HT1080 (cell line): ENCODE results near the gene NDUFV1. TPM values are rescaled to one million over a fixed set of nuclear protein-coding genes. Genes with fewer than 3 reads are reported as not detected.
"Not testable (repeated sequence)": the region's sequence is repeated elsewhere in the genome, so short reads cannot be mapped to it uniquely, and the experiment has no call there.

Source experiments
- DNase-seq: peaks from one replicate; pipeline ENCODE4 v3.0.0-alpha.2; 2015; ENCODE audit warnings: low read depth
- total RNA-seq: library from RNA; depleted of rRNA; stranded (reverse); fragments of >200 nt; shearing (Covaris generic); gene quantifications from 2 replicates; pipeline ENCODE4 v1.2.3, GENCODE V29; 2014

NDUFV1 gene
- total RNA-seq, 1 experiment from 2014 or later, result 202 TPM

DNA sequence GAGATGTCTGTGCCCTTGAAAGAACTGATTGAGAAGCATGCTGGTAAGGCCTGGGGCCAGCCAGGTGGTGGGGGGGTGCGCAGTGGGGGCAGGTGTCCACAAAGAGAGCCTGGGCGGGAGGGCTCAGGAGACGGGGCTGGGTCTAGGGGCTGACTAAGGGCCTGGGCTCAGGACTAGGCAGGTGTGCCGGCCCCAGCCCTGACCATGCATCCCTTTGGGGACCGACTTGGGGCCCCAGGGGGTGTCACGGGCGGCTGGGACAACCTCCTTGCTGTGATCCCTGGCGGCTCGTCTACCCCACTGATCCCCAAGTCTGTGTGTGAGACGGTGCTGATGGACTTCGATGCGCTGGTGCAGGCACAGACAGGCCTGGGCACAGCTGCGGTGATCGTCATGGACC lies 4.4 kb downstream of the NDUFV1 start:
- no peak for DNase-seq

DNA sequence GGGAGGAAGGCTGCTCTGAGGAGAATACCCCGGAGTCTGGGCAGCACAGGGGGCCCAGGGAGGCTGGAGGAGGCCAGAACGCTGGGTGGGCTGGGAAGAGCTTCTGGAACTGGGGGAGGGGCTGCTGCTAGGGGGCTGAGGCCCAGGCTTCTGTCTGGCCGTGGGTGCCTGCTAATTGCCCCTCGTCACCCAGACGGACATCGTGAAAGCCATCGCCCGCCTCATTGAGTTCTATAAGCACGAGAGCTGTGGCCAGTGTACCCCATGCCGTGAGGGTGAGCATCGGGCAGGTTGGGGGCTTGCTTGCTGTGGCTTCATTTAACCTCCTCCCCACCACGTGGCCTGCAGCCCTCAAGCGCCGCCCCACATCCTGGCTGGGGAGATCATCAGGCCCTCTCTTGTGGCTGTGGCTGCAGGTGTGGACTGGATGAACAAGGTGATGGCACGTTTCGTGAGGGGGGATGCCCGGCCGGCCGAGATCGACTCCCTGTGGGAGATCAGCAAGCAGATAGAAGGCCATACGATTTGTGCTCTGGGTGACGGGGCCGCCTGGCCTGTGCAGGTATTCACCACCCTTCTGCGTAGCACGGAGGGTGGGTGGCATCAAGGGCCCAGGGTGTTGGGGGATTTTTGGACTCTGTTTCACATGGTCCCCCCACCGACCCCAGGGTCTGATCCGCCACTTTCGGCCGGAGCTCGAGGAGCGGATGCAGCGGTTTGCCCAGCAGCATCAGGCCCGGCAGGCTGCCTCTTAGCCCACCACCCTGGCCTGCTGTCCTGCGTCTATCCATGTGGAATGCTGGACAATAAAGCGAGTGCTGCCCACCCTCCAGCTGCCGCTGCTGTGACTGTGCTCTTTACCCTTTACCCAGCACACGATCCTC lies 5.2 kb downstream of the NDUFV1 start:
- DNase-seq, result no peak

DNA sequence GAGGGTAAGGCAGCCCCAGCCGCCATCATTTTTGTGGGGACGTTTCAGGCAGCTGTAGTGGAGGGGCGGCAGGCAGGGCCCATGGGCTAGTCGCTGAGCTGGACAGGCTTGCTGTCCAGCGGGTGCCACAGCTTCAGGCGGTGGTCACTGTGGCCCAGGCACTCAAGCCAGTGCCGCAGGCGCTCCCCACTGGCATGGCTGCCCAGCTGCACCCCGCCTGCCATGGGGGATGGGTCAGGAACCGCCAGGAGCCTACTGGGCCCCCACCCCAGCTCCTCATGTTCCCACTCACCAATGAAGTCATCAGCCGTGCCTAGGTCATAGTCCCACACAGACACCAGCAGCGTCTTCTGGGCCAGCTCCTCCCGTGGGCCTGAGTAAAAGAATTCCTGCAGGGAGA lies 6.0 kb downstream of the NDUFV1 start:
- DNase-seq, result no peak

DNA sequence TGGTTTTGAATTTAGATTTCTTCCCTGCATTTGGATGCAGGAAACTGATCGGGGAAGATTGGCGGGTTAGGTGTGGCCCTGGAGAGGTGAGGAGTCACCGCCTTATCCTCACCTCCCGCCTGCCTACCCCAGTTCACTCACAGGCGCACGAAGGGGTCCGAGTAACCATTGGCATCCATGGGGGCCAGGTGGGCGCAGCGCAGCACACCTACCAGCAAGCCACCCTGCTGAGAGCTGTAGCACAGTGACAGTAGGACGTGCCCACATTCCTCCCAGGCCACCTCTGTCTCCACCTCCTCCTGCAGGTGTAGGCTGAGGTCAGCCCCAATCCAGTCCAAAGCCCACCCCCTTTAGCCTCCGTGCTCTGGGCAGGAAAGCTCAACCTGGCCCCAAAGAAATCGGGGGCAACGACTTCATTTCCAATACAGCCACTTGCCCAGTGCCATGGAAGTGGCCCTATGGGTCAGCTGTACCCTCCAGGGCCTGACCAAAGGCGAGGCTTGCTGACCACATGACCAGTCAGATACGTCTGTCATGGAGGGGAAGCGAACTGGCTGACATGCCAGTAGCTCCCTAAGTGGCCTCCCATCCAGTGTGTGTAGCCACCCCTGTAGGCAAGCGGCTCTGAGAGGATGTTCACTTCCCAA lies 6.7 kb downstream of the NDUFV1 start:
- DNase-seq, result no peak

DNA sequence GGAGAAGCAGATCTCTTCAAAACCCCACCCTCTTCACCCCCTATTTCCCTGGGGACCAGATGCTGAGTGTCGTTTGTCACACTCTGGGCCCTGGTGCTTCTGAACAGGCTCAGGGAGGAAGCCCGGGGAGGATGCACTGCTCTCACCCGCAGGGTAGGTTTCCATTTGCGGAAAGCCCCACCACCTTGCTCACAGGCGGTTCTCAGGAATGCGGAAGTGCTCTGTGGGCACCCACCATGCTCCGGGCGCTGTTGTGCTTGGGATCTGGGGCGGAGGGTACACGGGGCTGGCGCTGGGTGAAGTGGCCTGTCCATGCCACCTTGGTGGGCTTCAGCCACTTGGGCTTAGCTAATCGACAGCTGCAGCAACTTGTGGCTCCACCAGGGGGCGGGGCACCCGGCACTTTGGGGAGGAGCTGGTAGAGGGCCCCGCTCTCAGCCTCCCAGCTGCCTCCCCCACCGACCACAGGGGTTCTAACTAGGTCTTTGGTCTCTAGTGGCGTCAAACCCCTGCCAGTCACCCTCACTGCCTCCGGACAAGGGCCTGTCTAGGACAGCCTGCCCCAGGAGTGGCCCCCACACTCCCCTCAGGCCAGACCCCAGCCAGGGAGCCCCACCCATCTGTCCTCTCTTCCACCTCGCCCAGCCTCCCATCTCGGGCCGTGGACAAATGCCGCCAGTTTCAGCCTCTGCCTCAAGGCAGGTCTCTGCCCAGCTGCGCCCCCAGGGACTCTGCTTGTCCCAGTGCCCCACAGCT lies 7.4 kb downstream of the NDUFV1 start:
- DNase-seq, result no peak

DNA sequence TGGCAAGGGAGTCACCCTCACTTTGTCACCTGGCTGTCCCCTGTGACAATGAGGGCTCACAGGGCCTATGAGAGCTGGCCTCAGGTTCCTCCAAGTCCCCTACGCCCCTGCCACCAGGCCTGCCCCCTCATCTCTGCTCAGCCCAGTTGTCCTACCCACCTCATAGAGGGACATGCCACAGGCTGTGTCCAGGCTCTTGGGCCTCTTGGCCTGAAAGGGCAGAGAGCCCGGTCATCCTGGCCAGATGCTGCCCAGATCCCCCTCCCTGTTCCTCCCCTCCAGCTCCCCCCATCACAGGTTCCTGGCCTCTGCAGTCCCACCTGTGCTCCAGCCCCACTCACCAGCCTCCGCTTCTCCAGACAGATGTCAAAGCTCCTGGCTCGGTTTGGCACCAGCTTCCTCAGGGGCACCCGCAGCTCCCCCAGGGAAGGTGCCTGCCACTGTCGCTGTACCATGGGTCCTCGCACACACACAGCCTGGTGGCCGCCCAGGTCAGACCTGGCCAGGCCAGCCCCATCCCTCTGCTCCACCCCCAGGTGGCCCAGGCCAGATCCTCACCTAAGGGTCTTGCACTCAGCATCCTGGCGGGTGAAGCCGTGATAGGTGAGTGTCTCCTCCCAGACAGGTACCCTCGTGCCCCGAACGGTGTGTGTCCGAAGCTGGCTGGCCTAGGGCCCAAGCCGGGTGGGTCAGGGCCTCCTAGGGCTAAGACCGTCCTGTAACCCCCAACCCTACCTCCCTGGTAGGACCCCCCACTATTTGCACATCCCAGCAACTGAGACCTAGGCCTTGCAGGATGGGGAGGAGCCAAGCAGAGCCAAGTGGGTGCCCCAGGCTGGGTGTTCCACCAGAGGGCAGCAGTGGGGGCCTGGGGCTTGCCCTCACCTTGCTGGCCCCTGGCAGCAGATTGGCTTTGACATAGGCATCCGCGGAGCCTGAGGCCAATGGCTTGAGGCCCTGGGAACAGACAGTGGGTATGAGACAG lies 8.3 kb downstream of the NDUFV1 start:
- DNase-seq, result peak; percentile 37

DNA sequence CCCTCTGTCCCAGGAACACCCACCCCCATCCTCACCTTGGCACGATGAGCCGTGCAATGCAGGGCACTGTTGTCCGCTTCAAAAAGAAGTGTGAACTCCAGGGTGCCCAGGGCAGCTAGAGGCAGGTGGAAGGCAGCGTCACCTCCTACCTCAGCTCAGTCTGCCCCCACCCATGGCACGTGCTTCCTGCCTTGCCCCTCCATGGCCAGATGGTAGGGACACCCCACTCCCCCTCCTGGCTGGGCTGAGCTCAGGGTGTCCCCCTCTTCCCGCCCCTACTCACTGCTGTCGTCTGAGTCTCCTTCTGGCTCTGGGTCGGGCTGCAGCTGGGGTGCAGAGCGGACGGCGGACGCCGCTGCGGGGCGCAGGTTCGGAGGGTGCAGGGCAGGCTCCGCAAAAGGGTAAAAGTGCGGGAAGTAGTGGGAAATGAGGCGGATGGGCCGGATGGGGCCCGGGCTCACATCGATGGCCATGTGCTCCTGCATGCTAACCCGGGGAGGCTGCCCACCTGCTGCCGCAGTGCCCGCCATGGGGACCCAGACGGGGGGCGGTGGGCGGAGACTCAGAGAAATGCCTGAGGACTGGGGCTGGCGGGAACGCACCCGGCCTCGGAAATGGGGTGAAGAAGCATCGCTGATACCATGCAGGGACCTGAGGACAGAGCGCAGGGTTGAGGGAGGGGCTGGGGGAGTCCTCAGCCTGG lies 9.1 kb downstream of the NDUFV1 start:
- DNase-seq, result no peak

DNA sequence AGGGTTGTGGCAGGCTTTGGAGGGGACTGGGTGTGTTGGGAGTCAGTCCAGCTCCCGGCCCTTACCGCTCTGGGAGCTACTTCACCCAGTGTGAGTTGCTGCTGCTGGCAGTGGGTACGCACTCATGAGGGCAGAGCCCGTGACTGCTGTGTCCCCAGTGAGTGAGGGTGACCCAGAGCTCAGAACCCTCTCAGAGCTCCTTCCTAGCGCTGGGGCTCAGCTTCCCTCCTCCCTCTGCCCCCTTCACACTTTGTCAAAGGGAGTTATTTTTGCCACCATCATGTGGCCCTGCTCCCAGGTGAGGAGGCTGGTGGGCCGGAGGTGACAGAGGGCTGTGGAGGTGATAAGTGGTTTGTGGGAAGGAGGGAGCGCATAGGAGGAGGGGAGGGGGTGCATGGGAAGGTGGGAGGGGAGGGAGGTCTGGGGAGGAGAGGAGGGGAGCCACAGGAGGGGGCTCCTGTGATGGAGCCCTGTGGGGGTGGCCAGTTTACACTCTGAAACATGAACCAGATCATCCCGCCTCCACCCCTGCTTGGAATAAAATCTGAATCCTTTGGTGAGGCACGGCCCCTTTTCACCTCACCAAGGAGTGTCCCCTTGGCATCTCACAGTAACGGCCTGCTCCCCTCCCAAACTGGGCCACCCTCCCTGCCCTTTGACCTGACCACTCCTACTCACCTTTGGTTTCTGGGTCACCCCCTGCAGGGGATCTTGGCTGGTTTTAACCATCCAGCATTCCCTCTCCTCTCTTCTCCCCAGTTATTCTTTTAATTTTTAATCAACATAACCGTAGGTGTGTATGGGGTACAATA lies 9.9 kb downstream of the NDUFV1 start:
- no peak for DNase-seq

DNA sequence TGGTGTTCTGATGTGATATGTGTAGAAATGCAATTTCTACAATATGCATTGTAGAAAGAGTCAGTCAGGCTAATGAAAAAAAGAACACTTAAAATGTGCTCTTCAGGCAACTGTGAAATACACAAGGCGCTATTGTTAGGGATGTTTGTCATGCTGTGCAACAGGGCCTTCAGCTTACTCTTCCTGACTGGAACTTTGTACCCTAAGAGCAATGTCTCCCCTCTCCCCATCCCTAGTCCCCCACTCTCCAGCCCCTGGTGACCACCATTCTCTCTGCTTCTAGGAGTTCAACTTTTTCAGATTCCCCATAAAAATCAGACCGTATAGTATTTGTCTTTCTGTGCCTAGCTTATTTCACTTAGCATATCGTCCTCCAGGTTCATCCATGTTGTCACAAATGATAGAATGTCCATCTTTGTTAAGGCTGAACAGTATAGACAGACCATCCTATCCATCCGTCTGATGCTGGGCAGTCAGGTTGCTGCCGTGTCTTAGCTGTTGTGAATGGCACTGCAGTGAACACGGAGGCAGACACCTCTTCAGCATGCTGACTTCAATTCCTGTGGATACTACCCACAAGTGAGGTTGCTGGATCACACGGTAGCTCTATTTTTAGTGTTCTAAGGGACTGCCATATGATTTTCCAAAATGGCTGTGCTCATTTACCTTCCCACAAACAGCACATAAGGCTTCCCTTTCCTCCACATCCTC lies 10.7 kb downstream of the NDUFV1 start:
- no peak for DNase-seq

DNA sequence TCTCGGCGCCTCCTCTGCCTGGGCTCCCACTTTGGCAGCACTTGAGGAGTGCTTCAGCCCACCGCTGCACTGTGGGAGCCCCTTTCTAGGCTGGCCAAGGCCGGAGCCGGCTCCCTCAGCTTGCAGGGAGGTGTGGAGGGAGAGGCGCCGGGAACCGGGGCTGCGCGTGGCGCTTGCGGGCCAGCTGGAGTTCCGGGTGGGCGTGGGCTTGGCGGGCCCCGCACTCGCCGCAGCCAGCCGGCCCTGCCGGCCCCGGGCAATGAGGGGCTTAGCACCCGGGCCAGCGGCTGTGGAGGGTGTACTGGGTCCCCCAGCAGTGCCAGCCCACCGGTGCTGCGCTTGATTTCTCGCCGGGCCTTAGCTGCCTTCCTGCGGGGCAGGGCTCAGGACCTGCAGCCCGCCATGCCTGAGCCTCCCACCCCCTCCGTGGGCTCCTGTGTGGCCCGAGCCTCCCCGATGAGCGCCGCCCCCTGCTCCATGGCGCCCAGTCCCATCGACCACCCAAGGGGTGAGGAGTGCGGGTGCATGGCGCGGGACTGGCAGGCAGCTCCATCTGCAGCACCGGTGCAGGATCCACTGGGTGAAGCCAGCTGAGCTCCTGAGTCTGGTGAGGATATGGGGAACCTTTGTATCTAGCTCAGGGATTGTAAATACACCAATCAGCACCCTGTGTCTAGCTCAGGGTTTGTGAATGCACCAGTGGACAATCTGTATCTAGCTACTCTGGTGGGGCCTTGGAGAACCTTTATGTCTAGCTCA lies 12.3 kb downstream of the NDUFV1 start:
- not testable (repeated sequence) for DNase-seq

DNA sequence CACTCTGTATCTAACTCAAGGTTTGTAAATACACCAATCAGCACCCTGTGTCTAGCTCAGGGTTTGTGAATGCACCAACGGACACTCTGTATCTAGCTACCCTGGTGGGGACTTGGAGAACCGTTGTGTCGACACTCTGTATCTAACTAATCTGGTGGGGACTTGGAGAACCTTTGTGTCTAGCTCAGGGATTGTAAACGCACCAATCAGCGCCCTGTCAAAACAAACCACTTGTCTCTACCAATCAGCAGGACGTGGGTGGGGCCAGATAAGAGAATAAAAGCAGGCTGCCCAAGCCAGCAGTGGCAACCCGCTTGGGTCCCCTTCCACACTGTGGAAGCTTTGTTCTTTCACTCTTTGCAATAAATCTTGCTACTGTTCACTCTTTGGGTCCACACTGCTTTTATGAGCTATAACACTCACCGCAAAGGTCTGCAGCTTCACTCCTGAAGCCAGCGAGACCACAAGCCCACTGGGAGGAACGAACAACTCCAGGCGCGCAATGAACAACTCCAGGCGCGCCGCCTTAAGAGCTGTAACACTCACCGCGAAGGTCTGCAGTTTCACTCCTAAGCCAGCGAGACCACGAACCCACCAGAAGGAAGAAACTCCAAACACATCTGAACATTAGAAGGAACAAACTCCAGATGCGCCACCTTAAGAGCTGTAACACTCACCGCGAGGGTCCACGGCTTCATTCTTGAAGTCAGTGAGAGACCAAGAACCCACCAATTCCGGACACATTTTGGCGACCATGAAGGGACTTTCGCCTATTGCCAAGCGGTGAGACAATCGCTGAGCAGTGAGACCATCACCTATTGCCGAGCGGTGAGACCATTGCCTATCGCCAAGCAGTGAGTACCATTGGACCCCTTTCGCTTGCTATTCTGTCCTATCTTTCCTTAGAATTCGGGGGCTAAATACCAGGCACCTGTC lies 13.2 kb downstream of the NDUFV1 start:
- peak; percentile 62 for DNase-seq

DNA sequence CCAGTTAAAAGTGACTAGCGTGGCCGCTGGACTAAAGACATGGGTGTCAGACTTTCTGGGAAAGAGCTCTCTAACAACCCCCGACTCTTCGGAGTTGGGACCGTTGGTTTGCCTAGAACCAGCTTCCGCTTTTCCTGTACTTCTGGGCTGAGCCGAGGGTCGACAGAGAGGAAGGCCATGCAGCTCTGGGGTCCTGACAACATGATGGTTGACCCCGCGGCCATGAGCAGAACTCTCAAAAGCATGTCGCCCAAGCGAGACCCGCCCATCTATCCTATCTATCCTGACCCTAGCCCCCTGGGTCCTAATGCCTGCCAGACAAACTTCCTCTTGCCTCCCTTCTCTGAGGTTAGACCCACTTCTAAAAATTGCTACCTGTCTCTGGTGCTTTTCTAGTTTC lies 13.9 kb downstream of the NDUFV1 start:
- DNase-seq, result peak; percentile 46

DNA sequence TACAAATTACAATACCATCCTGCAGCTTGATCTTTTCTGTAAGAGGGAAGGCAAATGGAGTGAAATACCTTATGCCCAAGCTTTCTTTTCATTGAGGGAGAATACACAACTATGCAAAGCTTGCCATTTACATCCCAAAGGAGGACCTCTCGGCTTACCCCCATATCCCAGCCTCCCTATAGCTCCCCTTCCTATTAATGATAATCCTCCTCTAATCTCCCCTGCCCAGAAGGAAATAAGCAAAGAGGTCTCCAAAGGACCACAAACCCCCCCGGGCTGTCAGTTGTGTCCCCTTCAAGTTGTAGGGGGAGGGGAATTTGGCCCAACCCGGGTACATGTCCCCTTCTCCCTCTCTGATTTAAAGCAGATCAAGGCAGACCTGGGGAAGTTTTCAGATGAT lies 15.2 kb downstream of the NDUFV1 start:
- not testable (repeated sequence) for DNase-seq

DNA sequence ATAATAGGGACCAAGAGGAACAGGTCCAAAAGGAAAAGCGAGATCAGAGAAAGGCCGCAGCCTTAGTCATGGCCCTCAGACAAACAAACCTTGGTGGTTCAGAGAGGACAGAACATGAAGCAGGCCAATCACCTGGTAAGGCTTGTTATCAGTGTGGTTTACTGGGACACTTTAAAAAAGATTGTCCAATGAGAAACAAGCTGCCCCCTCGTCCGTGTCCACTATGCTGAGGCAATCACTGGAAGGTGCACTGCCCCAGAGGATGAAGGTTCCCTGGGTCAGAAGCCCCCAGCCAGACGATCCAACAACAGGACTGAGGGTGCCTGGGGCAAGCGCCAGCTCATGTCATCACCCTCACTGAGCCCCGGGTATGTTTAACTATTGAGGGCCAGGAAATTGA lies 16.2 kb downstream of the NDUFV1 start:
- DNase-seq, result not testable (repeated sequence)

DNA sequence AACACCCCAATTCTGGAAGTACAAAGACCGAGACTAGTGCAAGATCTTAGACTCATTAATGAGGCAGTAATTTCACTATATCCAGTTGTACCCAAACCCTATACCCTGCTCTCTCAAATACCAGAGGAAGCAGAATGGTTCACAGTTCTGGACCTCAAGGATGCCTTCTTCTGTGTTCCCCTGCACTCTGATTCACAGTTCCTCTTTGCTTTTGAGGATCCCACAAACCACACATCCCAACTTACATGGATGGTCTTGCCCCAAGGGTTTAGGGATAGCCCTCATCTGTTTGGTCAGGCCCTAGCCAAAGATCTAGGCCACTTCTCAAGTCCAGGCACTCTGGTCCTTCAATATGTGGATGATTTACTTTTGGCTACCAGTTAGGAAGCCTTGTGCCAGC lies 17.1 kb downstream of the NDUFV1 start:
- not testable (repeated sequence) for DNase-seq

DNA sequence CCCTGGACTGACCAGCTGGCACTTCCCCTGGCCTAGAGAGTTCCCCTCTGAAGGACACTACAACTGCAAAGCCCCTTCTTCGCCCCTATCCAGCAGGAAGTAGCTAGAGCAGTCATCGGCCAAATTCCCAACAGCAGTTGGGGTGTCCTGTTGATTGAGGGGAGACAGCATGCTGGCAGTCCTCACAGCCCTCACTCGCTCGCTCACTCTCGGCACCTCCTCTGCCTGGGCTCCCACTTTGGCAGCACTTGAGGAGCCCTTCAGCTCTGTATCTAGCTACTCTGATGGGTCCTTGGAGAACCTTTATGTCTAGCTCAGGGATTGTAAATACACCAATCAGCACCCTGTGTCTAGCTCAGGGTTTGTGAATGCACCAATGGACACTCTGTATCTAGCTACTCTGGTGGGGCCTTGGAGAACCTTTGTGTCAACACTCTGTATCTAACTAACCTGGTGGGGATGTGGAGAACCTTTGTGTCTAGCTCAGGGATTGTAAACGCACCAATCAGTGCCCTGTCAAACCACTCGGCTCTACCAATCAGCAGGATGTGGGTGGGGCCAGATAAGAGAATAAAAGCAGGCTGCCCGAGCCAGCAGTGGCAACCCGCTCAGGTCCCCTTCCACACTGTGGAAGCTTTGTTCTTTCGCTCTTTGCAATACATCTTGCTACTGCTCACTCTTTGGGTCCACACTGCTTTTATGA lies 19.5 kb downstream of the NDUFV1 start:
- DNase-seq, result not testable (repeated sequence)
